Type B pancreatic cell (in vitro differentiated cells): Measurements from ENCODE around the gene MRPL9. TPM values are rescaled to one million over a fixed set of nuclear protein-coding genes. Genes with fewer than 3 reads are reported as not detected.

Experiments used
- DNase-seq: peaks from one replicate; pipeline ENCODE4 v3.0.0; 2021; ENCODE audit warnings: mixed read lengths; ENCODE audit not compliant: unreplicated experiment; ENCODE audit errors: extremely low spot score
- H3K27ac Mint-ChIP-seq: 2 replicates; pipeline ENCODE4 v1.8.0; 2021; ENCODE audit warnings: mild to moderate bottlenecking, mixed read lengths
- H3K27me3 Mint-ChIP-seq: 2 replicates; pipeline ENCODE4 v1.8.0; 2021; ENCODE audit warnings: mixed read lengths
- H3K36me3 Mint-ChIP-seq: 2 replicates; pipeline ENCODE4 v1.8.0; 2021; ENCODE audit warnings: mixed read lengths
- H3K4me1 Mint-ChIP-seq: one replicate; pipeline ENCODE4 v1.8.0; 2021; ENCODE audit warnings: mixed read lengths; ENCODE audit not compliant: unreplicated experiment
- H3K4me3 Mint-ChIP-seq: 2 replicates; pipeline ENCODE4 v1.8.0; 2021; ENCODE audit warnings: mild to moderate bottlenecking, mixed read lengths
- H3K9me3 Mint-ChIP-seq: 2 replicates; pipeline ENCODE4 v1.8.0; 2021; ENCODE audit warnings: mixed read lengths
- CTCF ChIP-seq: fragments of 200-600 bp; sonication (generic); conservative IDR thresholded peaks from 2 replicates; pipeline ENCODE4 v1.5.0; 2021; ENCODE audit warnings: antibody characterized with exemption, mild to moderate bottlenecking
- total RNA-seq: library from RNA; stranded (reverse); gene quantifications from 2 replicates; pipeline ENCODE4 v1.2.1, GENCODE V29; 2021; ENCODE audit warnings: low replicate concordance

The MRPL9 gene
- total RNA-seq, 1 donor from 2014 or later: 92.1 TPM

GRCh38 chr1:151802372-151802771, 39.1 kb upstream of the MRPL9 start:
- H3K9me3 Mint-ChIP-seq: no peaks in the 10 kb centered on the region
- no peak for DNase-seq
- no peak overlapping the region for H3K27ac Mint-ChIP-seq
- H3K36me3 Mint-ChIP-seq: no peaks in the 10 kb centered on the region
- no peak overlapping the region for H3K4me3 Mint-ChIP-seq
- H3K27me3 Mint-ChIP-seq: peaks cover 56% of the 10 kb centered on the region
- peaks cover 7% of the 10 kb centered on the region for H3K4me1 Mint-ChIP-seq
- no peak for TF ChIP-seq CTCF

GRCh38 chr1:151801846-151802245, 38.5 kb upstream of the MRPL9 start:
- Mint-ChIP-seq H3K27ac (no peak overlapping the region), H3K9me3 (no peaks in the 10 kb centered on the region), H3K36me3 (no peaks in the 10 kb centered on the region), H3K4me1 (peaks cover 7% of the 10 kb centered on the region), H3K27me3 (peaks cover 60% of the 10 kb centered on the region), H3K4me3 (no peak overlapping the region)
- no peak for TF ChIP-seq CTCF
- no peak for DNase-seq

DNA sequence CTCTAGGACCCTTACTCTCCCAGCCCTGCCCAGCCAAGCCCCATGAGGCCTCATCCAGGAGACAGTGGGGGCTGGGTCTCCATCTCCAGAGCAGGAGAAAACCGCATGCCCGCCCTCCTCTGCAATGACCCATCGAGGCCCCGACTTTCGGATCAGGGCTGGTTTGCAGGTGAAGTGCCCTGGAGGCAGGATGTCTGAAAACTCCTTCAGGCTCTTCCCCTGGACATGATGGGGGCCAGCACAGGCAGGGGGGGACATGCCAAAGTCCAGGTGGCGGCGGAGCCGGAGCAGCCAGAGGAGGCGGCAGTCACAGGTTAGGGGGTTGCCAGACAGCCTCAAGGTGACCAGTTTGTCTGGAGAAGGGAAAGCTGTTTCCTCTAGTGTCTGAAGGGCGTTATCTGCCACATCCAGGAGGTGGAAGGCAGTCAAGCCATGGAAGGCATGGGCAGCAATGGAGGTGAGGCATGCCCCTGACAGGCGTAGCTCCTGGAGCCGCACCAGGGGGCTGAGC, 38.1 kb upstream of the MRPL9 start:
- H3K4me3 Mint-ChIP-seq: no peak overlapping the region
- peaks cover 60% of the 10 kb centered on the region for H3K27me3 Mint-ChIP-seq
- no peak for TF ChIP-seq CTCF
- H3K9me3 Mint-ChIP-seq: no peaks in the 10 kb centered on the region
- no peak for DNase-seq
- H3K27ac Mint-ChIP-seq: no peak overlapping the region
- no peaks in the 10 kb centered on the region for H3K36me3 Mint-ChIP-seq
- H3K4me1 Mint-ChIP-seq: peaks cover 7% of the 10 kb centered on the region

- no peaks in the 10 kb centered on the region for H3K36me3 Mint-ChIP-seq
Observed at GRCh38 chr1:151800830-151801229, 37.5 kb upstream of the MRPL9 start.

DNA sequence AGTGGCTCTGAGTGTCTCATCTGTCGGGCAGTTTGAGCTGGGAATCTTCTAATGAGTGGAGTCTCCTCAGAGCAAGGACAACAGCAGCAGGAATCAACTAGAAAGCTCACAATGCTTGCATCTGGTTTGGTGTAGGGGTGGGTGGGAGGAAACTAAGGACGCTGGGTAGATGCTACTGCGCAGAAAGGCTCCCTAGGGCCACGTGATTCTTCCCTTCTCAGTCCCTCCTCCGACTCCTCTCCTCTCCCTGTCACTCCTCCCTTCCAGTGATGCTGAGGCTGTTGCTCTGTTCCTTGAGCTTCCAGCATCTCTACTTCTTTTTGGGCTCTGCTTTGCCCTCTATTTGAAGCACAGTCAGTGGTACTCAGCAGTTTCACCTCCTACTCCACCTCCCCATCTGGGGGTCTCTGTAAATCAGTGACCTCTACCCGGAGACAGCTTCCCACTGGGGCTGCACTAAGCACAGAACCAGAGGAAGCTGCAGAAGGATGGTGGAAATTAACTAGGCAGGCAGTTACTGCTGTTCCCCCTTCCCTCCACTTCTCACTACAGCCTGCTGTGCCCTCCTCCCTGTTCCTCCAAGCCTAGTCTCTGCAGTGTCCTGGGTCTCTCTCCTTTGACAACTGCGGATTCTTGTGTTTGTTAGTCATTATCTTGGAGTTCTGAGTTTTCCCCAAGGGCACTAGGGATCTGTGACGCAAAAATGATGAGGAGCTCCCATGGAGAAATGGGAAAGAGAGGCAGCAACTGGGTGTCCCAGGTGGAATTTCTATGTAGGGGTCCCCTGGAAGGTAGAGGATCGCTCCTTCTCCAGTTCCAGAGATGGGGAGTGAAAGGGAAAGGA, 36.1 kb upstream of the MRPL9 start:
- H3K27ac Mint-ChIP-seq: no peak overlapping the region
- peaks cover 7% of the 10 kb centered on the region for H3K4me1 Mint-ChIP-seq
- no peak overlapping the region for H3K4me3 Mint-ChIP-seq
- H3K36me3 Mint-ChIP-seq: no peaks in the 10 kb centered on the region
- DNase-seq: no peak
- H3K9me3 Mint-ChIP-seq: no peaks in the 10 kb centered on the region
- H3K27me3 Mint-ChIP-seq: peaks cover 54% of the 10 kb centered on the region
- TF ChIP-seq CTCF: no peak

More at GRCh38 chr1:151800830-151801229, 37.5 kb upstream of the MRPL9 start:
- peaks cover 60% of the 10 kb centered on the region for H3K27me3 Mint-ChIP-seq
- no peak overlapping the region for H3K4me3 Mint-ChIP-seq
- H3K27ac Mint-ChIP-seq: no peak overlapping the region
- H3K4me1 Mint-ChIP-seq: peaks cover 7% of the 10 kb centered on the region
- TF ChIP-seq CTCF: no peak
- DNase-seq: no peak
- H3K9me3 Mint-ChIP-seq: no peaks in the 10 kb centered on the region
